GM19455 (cell line): ENCODE results near the gene DCAF8.

Experiments
- ATAC-seq: cut with Tn5 transposase; IDR thresholded peaks from one replicate; pipeline ENCODE4 v1.9.1; 2021; ENCODE audit not compliant: unreplicated experiment

DCAF8 gene

GRCh38 chr1:160227034-160227433 is 35.3 kb downstream of the DCAF8 start:
- ATAC-seq = no peak

DNA sequence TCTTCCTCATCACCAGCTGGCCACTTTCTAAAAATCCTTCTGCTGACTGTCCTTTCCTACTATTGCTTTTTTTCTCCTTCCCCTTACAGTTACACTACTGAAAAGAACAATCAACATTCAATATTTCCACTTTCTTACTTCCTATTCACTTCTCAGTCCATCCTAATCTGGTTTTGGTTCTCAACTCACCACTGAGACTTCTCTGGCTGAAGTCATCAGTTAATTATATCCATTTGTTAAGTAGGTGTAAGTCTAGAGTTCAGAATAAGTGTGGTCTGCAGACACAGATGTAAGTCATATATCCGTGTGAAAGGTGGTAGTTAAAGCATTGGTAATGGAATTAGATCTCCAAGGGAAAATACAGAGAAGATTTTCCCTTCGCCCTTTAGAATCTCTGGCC is 35.7 kb downstream of the DCAF8 start:
- ATAC-seq = no peak

DNA sequence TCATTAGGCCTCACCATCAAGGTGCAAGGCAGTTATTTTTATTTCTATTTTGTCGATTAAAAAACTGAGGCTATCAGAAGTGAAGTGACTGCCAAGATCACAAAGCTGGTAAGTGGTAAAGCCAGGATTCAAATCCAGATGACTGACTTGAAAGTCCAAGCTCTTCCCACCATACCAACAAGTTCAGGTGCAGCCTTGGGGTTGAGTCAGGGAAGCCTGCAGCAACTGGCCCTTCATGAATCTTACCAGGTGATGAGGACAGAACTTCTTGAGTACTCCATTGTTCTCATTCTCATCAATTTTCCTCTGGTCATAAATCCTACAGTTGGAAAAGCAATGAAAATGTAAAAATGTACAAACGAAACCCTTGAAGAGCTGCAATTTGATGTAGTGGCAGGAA is 37.0 kb downstream of the DCAF8 start:
- no peak for ATAC-seq

GRCh38 chr1:160224606-160225005 is 37.7 kb downstream of the DCAF8 start:
- ATAC-seq = no peak

- ATAC-seq = no peak
Measured at GRCh38 chr1:160222546-160222945, 39.8 kb downstream of the DCAF8 start.

DNA sequence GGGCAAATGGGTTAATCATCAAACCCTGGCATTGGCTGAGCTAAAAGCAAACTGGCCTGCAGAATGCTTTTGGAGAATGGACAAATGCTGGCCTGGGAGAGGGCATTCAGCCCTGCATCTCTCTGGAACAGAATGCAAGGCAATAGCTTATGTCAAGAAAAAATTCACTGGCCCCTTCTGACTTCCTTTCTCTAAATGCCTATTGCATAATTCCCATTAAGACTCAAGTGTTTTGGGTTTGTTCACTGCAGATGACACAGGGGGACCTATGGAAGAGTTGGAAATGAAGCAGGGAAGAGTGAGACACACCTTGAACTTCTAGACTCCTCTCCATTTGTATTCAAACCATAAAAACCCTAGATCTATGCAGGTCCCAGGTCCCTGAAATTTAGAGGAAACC is 41.3 kb downstream of the DCAF8 start:
- ATAC-seq = no peak

DNA sequence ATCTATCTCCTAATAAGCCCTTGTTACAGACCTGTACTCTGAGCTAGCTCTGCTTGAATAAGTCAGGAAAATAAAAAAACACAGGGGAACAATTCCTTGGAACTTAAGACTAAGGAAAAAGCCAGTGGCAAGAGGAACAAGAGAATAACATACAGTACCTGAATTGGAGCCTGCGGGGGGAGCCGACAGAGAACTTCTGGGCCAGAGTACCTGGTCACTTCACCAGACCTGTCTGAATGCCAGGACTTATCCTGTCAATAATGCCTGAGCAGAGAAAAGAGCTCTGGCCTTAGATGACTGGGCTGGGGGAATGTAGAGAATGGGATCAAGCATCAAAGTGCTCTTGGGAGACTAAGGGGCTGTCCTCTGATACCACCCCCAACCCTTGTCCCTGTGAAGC is 42.0 kb downstream of the DCAF8 start:
- ATAC-seq = no peak

GRCh38 chr1:160219062-160219929 is 43.1 kb downstream of the DCAF8 start:
- ATAC-seq = no peak

- ATAC-seq = no peak
Measured at GRCh38 chr1:160217481-160218051, 44.8 kb downstream of the DCAF8 start.

- no peak for ATAC-seq
Measured at GRCh38 chr1:160216301-160216700, 46.0 kb downstream of the DCAF8 start.

GRCh38 chr1:160214481-160215140 is 47.7 kb downstream of the DCAF8 start:
- ATAC-seq = no peak

GRCh38 chr1:160211046-160211790 is 51.1 kb downstream of the DCAF8 start:
- ATAC-seq = no peak

GRCh38 chr1:160210561-160210960 is 51.8 kb downstream of the DCAF8 start:
- no peak for ATAC-seq

DNA sequence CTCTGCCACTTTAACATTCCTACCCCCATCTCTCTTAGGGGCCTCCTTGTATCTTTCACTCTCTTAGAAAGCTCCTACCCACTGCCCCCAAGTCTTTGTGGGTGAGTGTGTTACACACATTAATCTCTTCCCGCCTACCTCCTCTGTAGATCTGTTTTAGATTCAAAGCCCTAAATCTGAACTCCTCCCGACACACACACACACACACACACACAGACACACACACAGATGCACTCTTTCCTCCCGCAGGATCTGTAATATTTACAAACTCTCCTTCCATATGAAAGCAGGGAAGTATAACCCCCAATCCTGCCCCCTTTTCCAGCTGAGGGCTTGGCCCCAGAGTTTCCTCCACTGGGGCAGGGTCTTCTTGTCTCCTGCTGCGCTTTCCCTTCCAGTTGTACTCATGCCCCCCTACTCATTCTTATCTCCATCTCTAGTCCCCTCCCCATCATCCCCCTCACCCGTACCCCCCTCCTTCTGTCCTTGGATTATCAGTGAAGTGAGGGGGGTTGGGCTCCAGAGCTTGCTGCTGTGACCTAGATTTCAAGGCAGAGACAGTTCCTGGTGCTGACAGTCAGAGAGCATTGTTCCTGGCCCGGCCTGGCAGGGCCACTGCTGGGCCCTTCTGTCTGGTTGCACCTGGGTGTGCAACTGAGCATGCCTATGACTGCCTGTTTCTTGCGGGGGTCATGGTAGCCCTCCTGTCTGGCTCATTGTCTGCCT is 52.9 kb downstream of the DCAF8 start:
- no peak for ATAC-seq

- ATAC-seq = no peak
Measured at GRCh38 chr1:160208557-160209320, 53.6 kb downstream of the DCAF8 start.

DNA sequence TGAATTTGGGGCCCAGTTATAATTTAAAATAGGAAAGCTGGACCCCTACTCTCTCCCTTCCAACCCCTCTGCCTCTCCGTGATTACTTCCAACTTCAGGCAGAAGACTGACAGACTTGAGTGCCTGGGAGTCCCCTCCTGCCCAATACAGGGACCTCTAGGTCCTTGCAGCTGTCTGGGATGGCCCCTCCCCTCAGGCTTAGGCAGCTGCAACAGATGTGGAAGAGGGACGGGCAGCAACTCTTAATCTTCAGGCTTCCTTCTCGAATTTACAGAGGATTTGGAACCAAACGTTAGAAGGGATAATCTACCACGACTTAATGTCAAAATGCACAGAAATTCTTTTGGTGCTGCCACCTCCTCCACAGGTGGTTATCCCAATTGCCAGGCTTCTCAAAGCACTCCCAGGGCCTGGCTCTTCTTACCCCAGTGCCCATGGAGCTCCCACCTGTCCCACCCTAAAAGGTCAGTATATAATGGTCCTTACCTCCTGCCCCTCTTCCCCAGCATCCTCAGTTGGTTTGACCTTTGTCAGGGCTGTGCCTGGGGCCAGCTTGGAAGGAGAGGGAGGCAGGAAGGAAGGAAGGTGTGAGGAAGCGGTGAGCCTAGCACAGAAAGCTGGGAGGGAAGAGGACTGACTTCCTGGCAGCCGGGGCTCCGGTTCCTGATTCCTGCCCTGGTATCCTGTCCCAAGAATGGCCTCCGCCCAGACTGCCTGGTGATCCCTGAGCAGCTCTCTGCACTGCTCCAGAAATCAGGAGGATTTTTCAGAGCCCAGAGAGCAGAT is 54.4 kb downstream of the DCAF8 start:
- ATAC-seq = no peak

DNA sequence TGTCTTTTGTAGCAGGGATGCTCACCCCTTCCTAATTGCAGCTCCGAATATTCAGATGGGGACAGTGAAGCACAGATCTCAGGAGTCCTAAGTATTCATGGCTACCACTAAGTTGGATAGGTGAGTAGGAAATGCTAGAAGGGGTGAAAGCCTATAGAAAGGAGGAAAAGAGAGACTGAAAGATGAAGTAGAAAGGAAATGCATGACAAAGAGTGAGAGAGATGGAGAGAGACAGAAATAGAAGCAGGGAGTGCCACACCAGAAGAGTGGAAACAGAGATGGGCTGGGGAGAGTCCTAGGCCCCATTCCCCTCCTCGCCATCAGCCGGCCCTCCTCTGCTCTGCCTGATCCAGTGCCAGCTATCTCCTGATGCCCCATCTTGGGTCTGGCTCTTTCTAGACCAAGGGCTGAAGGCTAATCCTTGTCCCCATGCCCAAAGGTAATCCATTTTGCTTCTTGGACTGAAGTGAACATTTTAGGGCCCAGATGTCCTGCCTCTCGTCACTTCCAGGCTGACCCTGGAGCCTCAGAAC is 55.2 kb downstream of the DCAF8 start:
- ATAC-seq = no peak

DNA sequence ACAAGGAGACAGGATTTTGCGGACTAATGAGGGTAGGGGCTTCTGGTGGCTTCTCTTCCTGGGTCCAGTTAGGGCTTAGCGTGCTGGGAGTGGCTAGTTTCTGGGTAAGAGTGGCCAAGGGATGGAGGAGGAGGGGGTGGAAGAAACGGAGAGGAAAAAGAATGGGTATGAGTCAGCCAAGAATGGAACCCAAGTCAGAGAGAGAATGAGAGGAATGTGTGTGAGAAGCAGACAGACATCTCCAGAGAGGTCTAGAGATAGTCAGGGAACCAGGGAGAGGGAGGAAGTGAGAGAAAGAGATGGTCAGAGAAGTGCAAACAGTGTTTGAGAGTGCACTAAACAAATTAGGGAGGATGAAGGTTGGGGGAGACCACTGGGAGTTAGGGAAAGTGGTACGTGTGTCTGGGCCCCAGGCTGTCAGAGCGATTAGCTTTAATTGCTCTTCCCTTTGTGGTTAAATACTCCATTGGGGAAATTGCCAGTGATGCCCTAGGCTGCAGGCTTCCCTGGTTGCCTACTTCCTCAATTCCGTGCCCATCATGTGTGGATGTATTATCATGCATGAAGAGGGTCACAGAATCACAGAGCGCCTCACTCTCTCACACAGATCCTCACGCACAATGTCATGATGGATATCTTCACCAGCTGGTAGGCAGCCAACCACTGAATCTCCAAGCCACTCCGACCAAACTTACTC is 55.8 kb downstream of the DCAF8 start:
- ATAC-seq = no peak
